HL-60/S4 (cell line): ENCODE data around the gene CNOT2.

Experiments
- in situ Hi-C: fragments of 300-500 bp; cut with MboI; formaldehyde crosslinking; loops from 2 replicates; pipeline ENCODE4 v1.14.3; 2022; ENCODE audit warnings: low sequenced_read_pairs

Gene CNOT2

GRCh38 chr12:70403826-70404225 lies 160.6 kb downstream of the CNOT2 start:
- in situ Hi-C loops, result no loop called here
